GM12878 (cell line): ENCODE measurements around the gene SPCS1. TPM values are rescaled to one million over a fixed set of nuclear protein-coding genes. Genes with fewer than 3 reads are reported as not detected.

ENCODE experiments used
- ATAC-seq: fragments of 200-7000 bp; cut with Tn5 transposase; 3 replicates; pipeline ENCODE4 v1.9.1; 2020; ENCODE audit warnings: mild to moderate bottlenecking, moderate library complexity
- BruUV-seq: library from RNA; stranded (reverse); fragments of 400-500 nt; replicated peaks from 2 replicates; lab custom pipeline; 2021; lab: Mats Ljungman, UMichigan
- CTCF ChIA-PET: fragments of 300-600 bp; sonication (Branson Sonifier 250); formaldehyde crosslinking; extraction: SDS; loops from one replicate; lab custom pipeline; 2021; ENCODE audit warnings: inconsistent platforms; lab: Yijun Ruan, JAX
- POLR2A ChIA-PET: fragments of 350-600 bp; formaldehyde crosslinking; extraction: SDS; loops from one replicate; lab custom pipeline; 2021; ENCODE audit warnings: inconsistent platforms; lab: Charles Lee
- RAD21 ChIA-PET: fragments of 300-600 bp; sonication (Branson Sonifier 250); formaldehyde crosslinking; loops from one replicate; lab custom pipeline; 2023; ENCODE audit warnings: antibody characterized with exemption; ENCODE audit not compliant: unreplicated experiment; lab: Charles Lee
- SMC1A ChIA-PET: fragments of 300-600 bp; sonication (Branson Sonifier 250); formaldehyde crosslinking; loops from one replicate; lab custom pipeline; 2023; ENCODE audit not compliant: unreplicated experiment, uncharacterized antibody; lab: Charles Lee
- DNase-seq: peaks from one replicate; pipeline ENCODE4 v3.0.0-alpha.2; 2011; ENCODE audit warnings: low read depth, low spot score
- FAIRE-seq: peaks from 3 replicates; lab custom pipeline; 2011; peaks lifted over from hg19 to GRCh38; lab: Jason Lieb, UNC
- H2AFZ ChIP-seq: 2 replicates; pipeline ENCODE4 v1.6.0; 2011; ENCODE audit warnings: low read depth, low read length, control low read depth; ENCODE audit not compliant: control insufficient read depth
- H3K27ac ChIP-seq: 2 replicates; pipeline ENCODE4 v1.5.1; 2011; ENCODE audit warnings: control low read depth; ENCODE audit not compliant: control insufficient read depth, insufficient read depth
- H3K27me3 ChIP-seq, 2 experiments: replicated peaks in 1 of 2; 2 replicates each; pipeline versions ENCODE4 v1.6.0 to v1.6.1; 2011; ENCODE audit warnings: low read length in 1 of 2; ENCODE audit not compliant: control insufficient read depth in 2 of 2, insufficient read depth in 2 of 2
- H3K36me3 ChIP-seq, 2 experiments: 2 replicates each; pipeline ENCODE4 v1.5.1; 2011; ENCODE audit warnings: low read length in 1 of 2; ENCODE audit not compliant: control insufficient read depth in 2 of 2, insufficient read depth in 2 of 2
- H3K4me1 ChIP-seq: 2 replicates; pipeline ENCODE4 v1.6.1; 2011; ENCODE audit warnings: mild to moderate bottlenecking, low read length, moderate library complexity, mixed read lengths; ENCODE audit not compliant: control insufficient read depth, insufficient read depth
- H3K4me2 ChIP-seq: 2 replicates; pipeline ENCODE4 v1.6.0; 2011; ENCODE audit warnings: control low read depth; ENCODE audit not compliant: control insufficient read depth, insufficient read depth
- H3K4me3 ChIP-seq: fragments of 200-600 bp; sonication (generic); 2 replicates; pipeline ENCODE4 v1.5.1; 2016
- H3K79me2 ChIP-seq: 2 replicates; pipeline ENCODE4 v1.6.0; 2011; ENCODE audit warnings: low read length; ENCODE audit not compliant: control insufficient read depth, insufficient read depth
- H3K9ac ChIP-seq: 2 replicates; pipeline ENCODE4 v1.8.0; 2011; ENCODE audit warnings: low read length, control low read depth, mixed read lengths; ENCODE audit not compliant: control insufficient read depth, insufficient read depth
- H3K9me3 ChIP-seq: replicated peaks from 3 replicates; pipeline ENCODE4 v1.5.1; 2011; ENCODE audit warnings: mild to moderate bottlenecking, low read length; ENCODE audit not compliant: control insufficient read depth, insufficient read depth
- H4K20me1 ChIP-seq: 2 replicates; pipeline ENCODE4 v1.6.0; 2011; ENCODE audit not compliant: control insufficient read depth, insufficient read depth
- CTCF ChIP-seq, 3 experiments: IDR thresholded peaks in 2 of 3; conservative IDR thresholded peaks in 1 of 3; 2 replicates each; pipeline ENCODE4 v1.5.1; 2011; ENCODE audit warnings: low read depth in 3 of 3, low read length in 3 of 3, mild to moderate bottlenecking in 3 of 3, control low read depth in 2 of 3, moderate library complexity in 2 of 3, inconsistent platforms in 1 of 3, mixed read lengths in 1 of 3; ENCODE audit not compliant: control insufficient read depth in 2 of 3, insufficient read depth in 1 of 3; ENCODE audit errors: extremely low read depth in 1 of 3
- IRF3 ChIP-seq: fragments of 450-650 bp; IDR thresholded peaks from 2 replicates; pipeline ENCODE4 v1.6.1; 2014; ENCODE audit warnings: mild to moderate bottlenecking
- MTA2 ChIP-seq: fragments of 450-650 bp; IDR thresholded peaks from 2 replicates; pipeline ENCODE4 v1.6.1; 2016; ENCODE audit warnings: low read depth, mild to moderate bottlenecking, moderate library complexity
- NRF1 ChIP-seq: conservative IDR thresholded peaks from 2 replicates; pipeline ENCODE4 v1.6.1; 2011; ENCODE audit warnings: mild to moderate bottlenecking, low read depth, low read length, improper control_type of control experiment
- RBBP5 ChIP-seq: fragments of 200-600 bp; sonication (generic); conservative IDR thresholded peaks from 2 replicates; pipeline ENCODE4 v1.6.1; 2016
- SIN3A ChIP-seq: IDR thresholded peaks from 2 replicates; pipeline ENCODE4 v1.6.1; 2012; ENCODE audit warnings: low read depth, low read length, improper control_type of control experiment
- SIX5 ChIP-seq: IDR thresholded peaks from 2 replicates; pipeline ENCODE4 v1.6.1; 2011; ENCODE audit warnings: mild to moderate bottlenecking, low read depth, low read length, moderate library complexity; ENCODE audit not compliant: severe bottlenecking
- ZSCAN29 ChIP-seq: fragments of 450-650 bp; IDR thresholded peaks from 2 replicates; pipeline ENCODE4 v1.6.1; 2017; ENCODE audit warnings: mild to moderate bottlenecking, moderate library complexity
- WGBS: methylation state at CpG from one replicate; pipeline ENCODE4 v1.1.6; 2016; ENCODE audit warnings: low lambda C conversion rate; ENCODE audit not compliant: insufficient replicate concordance, insufficient coverage; ENCODE audit errors: missing lambda C conversion rate; 5-methylcytosine and 5-hydroxymethylcytosine counted together
- in situ Hi-C: fragments of 300-500 bp; cut with MboI; formaldehyde crosslinking; loops from 9 replicates; pipeline ENCODE4 v1.14.3; 2018; ENCODE audit warnings: mixed read lengths
- intact Hi-C: fragments of 100-400 bp; cut with micrococcal nuclease; formaldehyde crosslinking; loops from one replicate; pipeline ENCODE4 v1.14.2; 2022; ENCODE audit not compliant: unreplicated experiment
- polyA plus RNA-seq, 11 experiments: library from polyadenylated mRNA; depleted of rRNA in 4 of 11; unstranded in 6 of 11; stranded (reverse) in 5 of 11; fragments of >200 nt; fragmentation: Nextera tagmentation in 4 of 11; fragmentation: Illumina TruSeq in 1 of 11; extraction: Ambion mirVana in 4 of 11; extraction: Trizol in 1 of 11; gene quantifications; 1 replicate in 1 of 11; 2 replicates in 10 of 11; pipeline versions ENCODE4 v1.2.1 to v1.2.3, GENCODE V29; 2011 to 2016; ENCODE audit warnings: inconsistent platforms in 2 of 11, missing spikeins in 2 of 11, low read depth in 1 of 11
- total RNA-seq, 4 experiments: library from RNA; depleted of rRNA in 3 of 4; stranded (reverse); fragments of >200 nt in 3 of 4; fragmentation: Illumina TruSeq in 1 of 4; extraction: Trizol in 1 of 4; gene quantifications; 2 replicates each; pipeline versions ENCODE4 v1.2.1 to v1.2.3, GENCODE V29; 2013 to 2021

Gene SPCS1
- total and polyA plus RNA-seq, 10 of the 15 experiments (the other 5 are each of a cell fraction or from before 2014, with no cell fraction given), result 107 to 994 (median 233) TPM

GRCh38 chr3:52742418-52743041 is 36.6 kb downstream of the SPCS1 start (continued):
- TF ChIP-seq ZSCAN29, result no peak
- TF ChIP-seq SIX5, result no peak
- peak; percentile 60 to 80 (median 68); a peak in 5 of 6 replicates for TF ChIP-seq CTCF (IDR thresholded peaks at IDR 0.05 in 2 of 3, conservative IDR thresholded peaks at IDR 0.05 in 1 of 3; ENCODE audit: control insufficient read depth in 2 of 3, extremely low read depth in 1 of 3, insufficient read depth in 1 of 3, low read depth in 3 of 3, low read length in 3 of 3)

- 100% methylated on average over 5 of the region's 5 CpGs for WGBS
- intact Hi-C loops, result loop anchor here (2.0 to 5.0 kb wide), 2 partner anchors 150 to 189 kb away; no protein-coding TSS in a partner anchor
- no peaks in the 10 kb centered on the region for H3K9me3 ChIP-seq
- TF ChIP-seq IRF3 (no peak), MTA2 (no peak), RBBP5 (no peak), NRF1 (no peak), SIN3A (no peak)
- ChIA-PET RAD21 (interaction anchor here (0.9 to 2.3 kb wide), 5 partner anchors 46 to 330 kb away, joined by 3 to 6 read pairs (median 5); no protein-coding TSS in a partner anchor), CTCF (interaction anchor here (0.6 to 3.5 kb wide), 12 partner anchors 11 to 912 kb away, joined by 3 to 16 read pairs (median 4); no protein-coding TSS in a partner anchor), SMC1A (interaction anchor here (0.9 to 1.1 kb wide), 5 partner anchors 12 to 328 kb away, joined by 3 to 4 read pairs (median 3); no protein-coding TSS in a partner anchor), POLR2A (no interaction called here)
- no peak overlapping the region for H3K9ac ChIP-seq
- peaks cover 0 to 13% of the 10 kb centered on the region in 2 experiments; a peak in 2 of 4 replicates for H3K36me3 ChIP-seq
- FAIRE-seq (no peak), DNase-seq (no peak), ATAC-seq (no peak)
- H3K27ac ChIP-seq, result no peak overlapping the region
- H3K4me3 ChIP-seq, result no peak overlapping the region
- H3K4me1 ChIP-seq, result no peaks in the 10 kb centered on the region
- no peaks in the 10 kb centered on the region for H3K27me3 ChIP-seq
- no peaks in the 10 kb centered on the region for H4K20me1 ChIP-seq
- H3K4me2 ChIP-seq, result no peak overlapping the region
- in situ Hi-C loops, result no loop called here
- H2AFZ ChIP-seq, result no peak overlapping the region
- no peaks in the 10 kb centered on the region for H3K79me2 ChIP-seq
- BruUV-seq, result no TSS peak
Observed at GRCh38 chr3:52743152-52743551, 37.2 kb downstream of the SPCS1 start.
